ENCODE results near the gene DNAJC11. TPM values are rescaled to one million over a fixed set of nuclear protein-coding genes. Genes with fewer than 3 reads are reported as not detected.

Gene DNAJC11
- total RNA-seq, 4 donors from 2014 or later = 27.1 to 41.5 (median 34.7) TPM

GRCh38 chr1:6587261-6588005, 114.2 kb downstream of the DNAJC11 start:
- Histone ChIP-seq H3K9me3 (no peaks in the 10 kb centered on the region), H3K4me1 (peaks cover 41 to 96% (median 42%) of the 10 kb centered on the region in 3 donors), H3K36me3 (peaks cover 27 to 56% (median 33%) of the 10 kb centered on the region in 3 donors), H3K27me3 (no peaks in the 10 kb centered on the region), H3K4me3 (no peak overlapping the region), H3K27ac (peak overlapping the region; percentile 71 to 82 (median 79))
- TF ChIP-seq CTCF (IDR thresholded peaks at IDR 0.05) (peak in 1 of 6 experiments; percentile 2), POLR2A (IDR thresholded peaks at IDR 0.05) (no peak)
- WGBS, 2 donors = 17 to 67% methylated on average over 1 to 10 of the region's 13 CpGs
- intact Hi-C loops (cut with DNase I) = no loop called here
- no peak for DNase-seq

GRCh38 chr1:6586404-6586816, 115.2 kb downstream of the DNAJC11 start:
- Histone ChIP-seq H3K4me1 (peaks cover 39 to 96% (median 39%) of the 10 kb centered on the region in 3 donors), H3K4me3 (no peak overlapping the region), H3K27ac (peak overlapping the region in 3 of 4 donors; percentile 24 to 82 (median 78)), H3K9me3 (no peaks in the 10 kb centered on the region), H3K27me3 (no peaks in the 10 kb centered on the region), H3K36me3 (peaks cover 24 to 54% (median 27%) of the 10 kb centered on the region in 3 donors)
- intact Hi-C loops (cut with DNase I) = no loop called here
- TF ChIP-seq CTCF (IDR thresholded peaks at IDR 0.05) = no peak
- TF ChIP-seq POLR2A (IDR thresholded peaks at IDR 0.05) = no peak
- no CpG with 5 or more reads among the region's 11 CpGs for WGBS, 2 donors
- DNase-seq = no peak

- Histone ChIP-seq H3K4me1 (peaks cover 42 to 96% (median 44%) of the 10 kb centered on the region in 3 donors), H3K9me3 (no peaks in the 10 kb centered on the region), H3K36me3 (peaks cover 18 to 48% (median 25%) of the 10 kb centered on the region in 3 donors), H3K27me3 (no peaks in the 10 kb centered on the region), H3K27ac (peak overlapping the region in 2 of 4 donors; percentile 24 to 82), H3K4me3 (no peak overlapping the region)
- intact Hi-C loops (cut with DNase I) = no loop called here
- 86 to 92% methylated on average over 2 to 5 of the region's 7 CpGs for WGBS, 2 donors
- DNase-seq = no peak
- TF ChIP-seq POLR2A (IDR thresholded peaks at IDR 0.05) (no peak), CTCF (IDR thresholded peaks at IDR 0.05) (no peak)
Measured at GRCh38 chr1:6585841-6586240, 115.8 kb downstream of the DNAJC11 start.

GRCh38 chr1:6585081-6585722, 116.4 kb downstream of the DNAJC11 start:
- peaks cover 48 to 98% (median 49%) of the 10 kb centered on the region in 3 donors for H3K4me1 ChIP-seq
- no peak for DNase-seq
- intact Hi-C loops (cut with DNase I) = no loop called here
- H3K9me3 ChIP-seq = no peaks in the 10 kb centered on the region
- WGBS, 2 donors = 64 to 79% methylated on average over 8 to 10 of the region's 12 CpGs
- no peaks in the 10 kb centered on the region for H3K27me3 ChIP-seq
- peaks cover 13 to 42% (median 18%) of the 10 kb centered on the region in 3 donors for H3K36me3 ChIP-seq
- TF ChIP-seq POLR2A (IDR thresholded peaks at IDR 0.05) = no peak
- H3K27ac ChIP-seq = peak overlapping the region in 1 of 4 donors; percentile 24
- no peak overlapping the region for H3K4me3 ChIP-seq

Other genes starting within 250 kb of the DNAJC11 start
- 10 to 100 TPM; 22.1 to 47.3 (median 34.3) TPM for gene TNFRSF25, start 235.6 kb downstream of the DNAJC11 start, total RNA-seq
- gene PLEKHG5, start 210.1 kb downstream of the DNAJC11 start, total RNA-seq = 10 to 100 TPM; 24.3 to 37.8 (median 32.6) TPM
- 10 to 100 TPM; 13.0 to 36.4 (median 22.3) TPM for gene NOL9, start 147.3 kb downstream of the DNAJC11 start, total RNA-seq
- gene TAS1R1, start 146.5 kb downstream of the DNAJC11 start, total RNA-seq = not detected
- gene ZBTB48, start 121.8 kb downstream of the DNAJC11 start, total RNA-seq = 10 to 100 TPM in 3 of 4 donors, 1 to 10 TPM in 1; 7.2 to 26.0 (median 16.0) TPM
- 10 to 100 TPM; 45.9 to 68.1 (median 55.1) TPM for gene KLHL21, start 98.9 kb downstream of the DNAJC11 start, total RNA-seq
- gene PHF13, start 88.1 kb downstream of the DNAJC11 start, total RNA-seq = 10 to 100 TPM in 1 of 4 donors, 1 to 10 TPM in 3; 6.7 to 12.1 (median 8.7) TPM
- gene THAP3, start 76.9 kb downstream of the DNAJC11 start, total RNA-seq = 10 to 100 TPM in 3 of 4 donors, 1 to 10 TPM in 1; 4.8 to 17.1 (median 13.3) TPM
- 10 to 100 TPM; 31.3 to 77.4 (median 45.9) TPM for gene CAMTA1, start 83.6 kb upstream of the DNAJC11 start, total RNA-seq